AG08395 (cell line): ENCODE measurements around the gene UVSSA.
"Not testable (repeated sequence)": the region's sequence is repeated elsewhere in the genome, so short reads cannot be mapped to it uniquely, and the experiment has no call there.

Experiments used
- DNase-seq: peaks from one replicate; pipeline ENCODE4 v3.0.0; 2012; ENCODE audit warnings: mixed read lengths, low spot score

UVSSA gene

GRCh38 chr4:1316537-1317168 lies 30.4 kb upstream of the UVSSA start:
- no peak for DNase-seq

- DNase-seq: no peak
Observed at GRCh38 chr4:1317177-1318045, 29.6 kb upstream of the UVSSA start.

- no peak for DNase-seq
Observed at GRCh38 chr4:1318046-1318375, 29.0 kb upstream of the UVSSA start.

GRCh38 chr4:1318488-1319213 lies 28.4 kb upstream of the UVSSA start:
- DNase-seq: no peak

- DNase-seq: no peak
Observed at GRCh38 chr4:1321486-1321885, 25.5 kb upstream of the UVSSA start.

GRCh38 chr4:1321946-1322650 lies 24.9 kb upstream of the UVSSA start:
- DNase-seq: no peak

- no peak for DNase-seq
Observed at GRCh38 chr4:1323280-1323634, 23.8 kb upstream of the UVSSA start.

- DNase-seq: peak; percentile 37
Observed at GRCh38 chr4:1323635-1324442, 23.2 kb upstream of the UVSSA start.

GRCh38 chr4:1324443-1325175 lies 22.4 kb upstream of the UVSSA start:
- not testable (repeated sequence) for DNase-seq

- no peak for DNase-seq
Observed at GRCh38 chr4:1325176-1325480, 21.9 kb upstream of the UVSSA start.

GRCh38 chr4:1325681-1326635 lies 21.1 kb upstream of the UVSSA start:
- no peak for DNase-seq

- DNase-seq: no peak
Observed at GRCh38 chr4:1326751-1327525, 20.1 kb upstream of the UVSSA start.

GRCh38 chr4:1327526-1328266 lies 19.3 kb upstream of the UVSSA start:
- DNase-seq: no peak

- DNase-seq: no peak
Observed at GRCh38 chr4:1328267-1329155, 18.5 kb upstream of the UVSSA start.

- DNase-seq: no peak
Observed at GRCh38 chr4:1329408-1330371, 17.3 kb upstream of the UVSSA start.
